Sigmoid colon (tissue), 4 donors: ENCODE data around the gene SLC25A53.

Experiments used
- CTCF ChIP-seq, 4 experiments: fragments of 450-650 bp in 3 of 4; fragments of 200-600 bp in 1 of 4; IDR thresholded peaks; one replicate each; pipeline ENCODE4 v1.5.1; 2016 to 2019; ENCODE audit warnings: antibody characterized with exemption in 4 of 4, mild to moderate bottlenecking in 3 of 4, moderate library complexity in 2 of 4
- POLR2A ChIP-seq, 2 donors: fragments of 450-650 bp; IDR thresholded peaks; one replicate each; pipeline ENCODE4 v1.6.1; 2016; ENCODE audit warnings: antibody characterized with exemption in 2 of 2, mild to moderate bottlenecking in 2 of 2, moderate library complexity in 2 of 2
- POLR2AphosphoS5 ChIP-seq, 4 donors: sonication (generic); formaldehyde crosslinking; IDR thresholded peaks; one replicate each; pipeline ENCODE4 v1.6.1; 2017; ENCODE audit warnings: antibody characterized with exemption in 4 of 4

- TF ChIP-seq POLR2AphosphoS5 (IDR thresholded peaks at IDR 0.05) = peak in 3 of 4 donors; percentile 12 to 33 (median 31)
- no peak for TF ChIP-seq POLR2A (IDR thresholded peaks at IDR 0.05)
- peak; percentile 30 to 74 (median 41) for TF ChIP-seq CTCF (IDR thresholded peaks at IDR 0.05)
Measured at GRCh38 chrX:104165894-104166734, 9.3 kb upstream of the SLC25A53 start, which contains the start of gene FAM199X.
